ENCODE data around the gene SLC13A2. TPM values are rescaled to one million over a fixed set of nuclear protein-coding genes. Genes with fewer than 3 reads are reported as not detected.

The SLC13A2 gene
- total RNA-seq, 2 experiments from 2014 or later: not detected

GRCh38 chr17:28488533-28489276, 15.3 kb downstream of the SLC13A2 start:
- peaks cover 8% of the 10 kb centered on the region for H3K4me1 Mint-ChIP-seq (ENCODE audit: low read depth)
- CTCF ChIA-PET: interaction anchor here (1.3 kb wide), 1 partner anchor 9 kb away, joined by 3 read pairs; no protein-coding TSS in a partner anchor
- POLR2A ChIA-PET: no interaction called here
- no peak overlapping the region for H3K4me3 Mint-ChIP-seq
- no peaks in the 10 kb centered on the region for H3K9me3 Mint-ChIP-seq
- DNase-seq: no peak
- H3K36me3 Mint-ChIP-seq: no peaks in the 10 kb centered on the region
- H3K27me3 Mint-ChIP-seq: peaks cover 3% of the 10 kb centered on the region
- H3K27ac Mint-ChIP-seq: no peak overlapping the region
- intact Hi-C loops (cut with micrococcal nuclease): no loop called here

- ChIA-PET CTCF (no interaction called here), POLR2A (no interaction called here)
- no peaks in the 10 kb centered on the region for H3K36me3 Mint-ChIP-seq
- H3K4me3 Mint-ChIP-seq: no peak overlapping the region
- H3K27ac Mint-ChIP-seq: no peak overlapping the region
- H3K4me1 Mint-ChIP-seq (ENCODE audit: low read depth): no peaks in the 10 kb centered on the region
- H3K9me3 Mint-ChIP-seq: no peaks in the 10 kb centered on the region
- intact Hi-C loops (cut with micrococcal nuclease): no loop called here
- peaks cover 3% of the 10 kb centered on the region for H3K27me3 Mint-ChIP-seq
- DNase-seq: no peak
Measured at GRCh38 chr17:28491286-28491685, 17.8 kb downstream of the SLC13A2 start.

DNA sequence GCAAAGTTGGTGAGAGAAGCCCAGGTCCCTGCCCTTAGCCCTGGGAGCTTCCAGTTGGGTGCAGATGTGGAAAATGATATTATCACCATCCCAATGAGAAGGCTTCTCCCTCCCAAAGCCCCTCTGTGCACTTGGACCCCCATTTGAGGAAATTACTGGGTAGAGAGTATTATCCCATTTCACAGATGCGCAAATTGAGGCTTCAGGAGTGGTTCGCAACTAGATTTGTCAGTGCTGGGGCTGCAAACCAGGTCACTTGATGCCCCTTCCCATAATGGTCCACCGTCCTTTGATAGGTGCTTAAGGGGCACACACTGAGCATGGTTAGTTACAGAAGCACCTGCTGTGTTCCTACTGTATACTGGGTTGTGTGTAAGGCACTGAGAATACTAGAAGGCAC, 18.4 kb downstream of the SLC13A2 start:
- no peaks in the 10 kb centered on the region for H3K9me3 Mint-ChIP-seq
- no peaks in the 10 kb centered on the region for H3K36me3 Mint-ChIP-seq

DNA sequence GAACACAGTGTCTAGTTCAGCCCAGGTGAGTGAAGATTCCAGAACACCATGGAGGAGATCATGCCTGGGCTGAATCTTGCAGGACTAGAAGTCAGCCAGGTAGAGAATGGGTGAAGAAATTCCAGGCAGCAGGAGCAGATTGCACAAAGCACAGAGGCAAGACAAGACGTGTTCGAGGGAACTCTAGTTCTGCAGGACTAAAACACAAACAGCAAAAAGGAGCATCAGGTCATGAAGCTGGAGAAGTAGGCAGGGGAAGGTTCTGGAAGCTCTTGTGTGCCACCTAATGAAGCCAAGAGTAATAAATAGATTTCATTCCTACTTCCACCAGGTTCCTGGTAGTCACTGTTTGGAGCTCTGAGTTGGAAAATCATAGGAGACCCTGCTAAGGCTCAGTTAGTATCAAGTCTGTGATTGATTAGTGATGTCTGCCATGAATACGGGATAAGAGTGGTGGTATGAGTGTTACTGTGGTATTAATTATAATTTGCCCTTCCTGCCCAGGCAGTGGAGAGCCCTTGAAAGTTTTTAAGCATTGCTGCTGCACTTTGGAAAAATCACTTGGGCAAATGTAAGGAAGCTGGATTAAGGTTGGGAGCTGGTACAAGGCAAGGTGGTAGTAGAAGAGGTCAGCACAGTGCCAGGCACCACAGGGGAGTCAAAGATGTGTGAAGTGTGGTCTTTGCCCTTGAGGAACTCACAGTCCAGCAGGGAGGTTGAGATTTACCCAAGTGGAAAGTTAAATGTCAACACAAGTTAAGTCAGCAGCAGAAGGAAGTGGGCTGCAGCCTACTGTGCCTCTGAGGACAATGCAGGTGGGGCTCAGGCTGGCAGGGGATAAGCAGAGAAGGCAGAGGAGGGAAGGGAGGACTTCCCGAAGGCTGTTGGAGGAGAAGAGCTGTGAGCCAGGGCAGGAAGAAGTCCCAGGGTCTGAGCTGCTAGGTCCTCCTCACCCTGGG, 19.2 kb downstream of the SLC13A2 start:
- Mint-ChIP-seq H3K4me3 (no peak overlapping the region), H3K27me3 (peaks cover 3% of the 10 kb centered on the region), H3K36me3 (no peaks in the 10 kb centered on the region), H3K4me1 (ENCODE audit: low read depth) (no peaks in the 10 kb centered on the region), H3K9me3 (no peaks in the 10 kb centered on the region), H3K27ac (no peak overlapping the region)
- CTCF ChIA-PET: interaction anchor here (0.9 to 3.8 kb wide), 4 partner anchors 9 to 120 kb away, joined by 3 to 28 read pairs (median 11); no protein-coding TSS in a partner anchor
- POLR2A ChIA-PET: no interaction called here
- intact Hi-C loops (cut with micrococcal nuclease): no loop called here
- DNase-seq: no peak

More for the DNA sequence above, 18.4 kb downstream of the SLC13A2 start:
- no peak overlapping the region for H3K27ac Mint-ChIP-seq
- no peak for DNase-seq
- intact Hi-C loops (cut with micrococcal nuclease): no loop called here
- peaks cover 3% of the 10 kb centered on the region for H3K27me3 Mint-ChIP-seq
- CTCF ChIA-PET: interaction anchor here (0.9 to 3.8 kb wide), 3 partner anchors 9 to 56 kb away, joined by 3 to 28 read pairs (median 6); no protein-coding TSS in a partner anchor
- POLR2A ChIA-PET: no interaction called here
- no peaks in the 10 kb centered on the region for H3K4me1 Mint-ChIP-seq (ENCODE audit: low read depth)
- no peak overlapping the region for H3K4me3 Mint-ChIP-seq

- H3K9me3 Mint-ChIP-seq: no peaks in the 10 kb centered on the region
- no peaks in the 10 kb centered on the region for H3K36me3 Mint-ChIP-seq
- no peak overlapping the region for H3K27ac Mint-ChIP-seq
- intact Hi-C loops (cut with micrococcal nuclease): no loop called here
- no peak overlapping the region for H3K4me3 Mint-ChIP-seq
- CTCF ChIA-PET: interaction anchor here (0.5 to 3.8 kb wide), 6 partner anchors 9 to 122 kb away, joined by 3 to 28 read pairs (median 8); no protein-coding TSS in a partner anchor
- POLR2A ChIA-PET: no interaction called here
- no peaks in the 10 kb centered on the region for H3K4me1 Mint-ChIP-seq (ENCODE audit: low read depth)
- peaks cover 3% of the 10 kb centered on the region for H3K27me3 Mint-ChIP-seq
- no peak for DNase-seq
Measured at GRCh38 chr17:28493460-28493859, 20.0 kb downstream of the SLC13A2 start.

DNA sequence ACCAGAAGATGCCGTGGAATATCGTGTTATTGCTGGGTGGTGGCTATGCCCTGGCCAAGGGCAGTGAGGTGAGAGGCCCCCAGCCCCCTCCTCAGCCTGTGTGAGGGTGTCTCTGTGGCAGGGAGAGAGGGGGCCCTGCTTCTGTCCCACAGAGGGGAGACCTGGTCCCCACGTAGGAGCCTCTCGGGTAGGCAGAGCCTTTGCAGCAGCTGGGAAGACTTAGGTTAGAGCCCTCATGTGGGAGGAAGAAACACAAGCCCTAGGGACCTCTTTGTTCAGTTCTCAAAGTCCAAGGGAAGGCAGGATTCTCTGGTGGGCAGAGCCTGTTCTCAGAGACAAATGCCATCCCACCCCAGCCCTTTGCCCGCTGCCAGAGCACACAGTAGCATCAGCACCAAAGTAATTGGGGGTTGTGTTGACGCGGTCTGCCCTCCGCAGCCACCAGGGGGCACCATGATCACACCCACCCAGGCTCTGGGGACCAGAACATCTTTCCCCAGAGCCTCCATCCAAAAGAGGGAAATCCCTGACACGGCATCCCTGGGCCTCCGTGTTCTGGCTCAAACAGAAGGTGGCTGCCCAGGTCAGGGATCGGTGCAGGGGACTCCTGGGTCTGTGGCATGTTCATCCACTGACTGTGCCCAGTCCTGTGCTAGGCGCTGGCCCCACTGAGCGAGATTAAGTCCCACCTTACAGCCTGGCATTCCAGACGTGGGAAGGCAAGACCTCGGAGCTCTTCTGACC, 21.2 kb downstream of the SLC13A2 start:
- no peak overlapping the region for H3K27ac Mint-ChIP-seq
- no peaks in the 10 kb centered on the region for H3K4me1 Mint-ChIP-seq (ENCODE audit: low read depth)
- intact Hi-C loops (cut with micrococcal nuclease): loop anchor here (1.0 to 2.0 kb wide), 3 partner anchors 46 to 118 kb away; no protein-coding TSS in a partner anchor
- no peaks in the 10 kb centered on the region for H3K9me3 Mint-ChIP-seq
- DNase-seq: peak; percentile 87
- H3K27me3 Mint-ChIP-seq: peaks cover 3% of the 10 kb centered on the region
- POLR2A ChIA-PET: no interaction called here
- H3K4me3 Mint-ChIP-seq: no peak overlapping the region
- CTCF ChIA-PET: interaction anchor here (0.6 to 3.8 kb wide), 13 partner anchors 10 to 124 kb away, joined by 3 to 28 read pairs (median 5); no protein-coding TSS in a partner anchor
- no peaks in the 10 kb centered on the region for H3K36me3 Mint-ChIP-seq

GRCh38 chr17:28495635-28496034, 22.2 kb downstream of the SLC13A2 start:
- Mint-ChIP-seq H3K9me3 (no peaks in the 10 kb centered on the region), H3K27me3 (peaks cover 3% of the 10 kb centered on the region), H3K4me3 (no peak overlapping the region), H3K27ac (no peak overlapping the region), H3K36me3 (no peaks in the 10 kb centered on the region), H3K4me1 (ENCODE audit: low read depth) (no peaks in the 10 kb centered on the region)
- no peak for DNase-seq
- ChIA-PET POLR2A (no interaction called here), CTCF (interaction anchor here (0.6 to 3.8 kb wide), 12 partner anchors 11 to 123 kb away, joined by 3 to 28 read pairs (median 4); no protein-coding TSS in a partner anchor)
- intact Hi-C loops (cut with micrococcal nuclease): loop anchor here (2.0 kb wide), 2 partner anchors 53 to 117 kb away; no protein-coding TSS in a partner anchor

DNA sequence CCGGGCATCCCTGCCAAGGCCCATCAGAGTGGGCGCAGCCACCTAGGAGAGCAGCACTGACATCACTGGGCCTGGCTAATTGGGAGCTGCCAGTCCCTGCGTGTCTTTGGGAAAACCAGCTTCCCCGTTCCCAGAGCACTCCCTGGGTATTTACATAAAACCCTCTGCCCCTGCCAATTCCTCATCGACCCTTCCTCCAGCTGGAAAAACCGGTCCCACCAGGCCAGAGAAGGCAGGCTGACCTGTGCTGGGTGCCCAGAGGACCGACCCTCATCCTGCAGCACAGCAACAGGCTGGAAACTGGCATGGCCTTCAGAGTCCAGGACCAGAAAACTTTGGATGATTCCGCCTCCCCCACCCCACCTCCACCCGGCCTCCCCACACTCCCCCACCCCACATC, 24.5 kb downstream of the SLC13A2 start:
- Mint-ChIP-seq H3K4me1 (ENCODE audit: low read depth) (no peaks in the 10 kb centered on the region), H3K36me3 (no peaks in the 10 kb centered on the region), H3K4me3 (no peak overlapping the region), H3K27me3 (peaks cover 2% of the 10 kb centered on the region), H3K27ac (no peak overlapping the region), H3K9me3 (no peaks in the 10 kb centered on the region)
- POLR2A ChIA-PET: interaction anchor here (0.7 kb wide), 1 partner anchor 176 kb away, joined by 3 read pairs; no protein-coding TSS in a partner anchor
- CTCF ChIA-PET: interaction anchor here (1.0 kb wide), 3 partner anchors 9 to 115 kb away, joined by 3 read pairs; no protein-coding TSS in a partner anchor
- intact Hi-C loops (cut with micrococcal nuclease): no loop called here
- DNase-seq: no peak

DNA sequence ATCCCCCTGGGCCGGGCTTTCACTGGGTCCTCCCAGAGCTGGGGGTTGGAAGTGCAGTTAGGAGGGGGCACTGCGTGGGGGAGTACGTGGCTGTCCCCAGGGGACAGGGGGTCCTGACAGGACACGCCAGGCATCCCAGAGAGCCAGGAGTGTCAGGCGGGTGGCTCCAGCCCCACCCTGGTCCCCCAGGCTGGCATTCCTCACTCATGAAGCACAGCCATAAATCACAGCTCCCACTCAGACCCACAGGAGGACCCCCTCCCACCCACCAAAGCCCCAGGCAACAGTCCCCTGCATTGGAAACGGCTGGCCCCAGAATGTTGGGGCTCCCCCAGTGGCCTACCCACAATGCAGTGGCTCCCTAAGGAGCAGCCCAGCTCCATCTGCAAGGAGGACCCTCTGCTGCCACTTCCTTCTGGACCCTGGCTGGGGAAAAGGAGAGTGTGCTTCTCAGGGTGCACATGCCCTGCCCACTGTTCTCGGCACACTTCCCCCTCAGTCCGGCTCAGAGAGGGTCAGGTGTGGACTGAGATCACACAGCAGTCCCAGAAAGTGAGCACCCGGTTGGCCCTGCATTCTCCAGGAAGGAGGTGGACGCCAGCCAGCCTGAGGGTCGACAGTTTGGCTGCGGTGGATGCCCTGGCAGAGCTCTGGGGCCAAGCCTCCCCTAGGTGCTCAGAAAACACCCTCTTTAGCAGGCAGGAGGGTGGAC, 25.4 kb downstream of the SLC13A2 start:
- no peak for DNase-seq
- POLR2A ChIA-PET: no interaction called here
- Mint-ChIP-seq H3K4me1 (ENCODE audit: low read depth) (no peaks in the 10 kb centered on the region), H3K27me3 (no peaks in the 10 kb centered on the region), H3K36me3 (no peaks in the 10 kb centered on the region), H3K4me3 (no peak overlapping the region), H3K9me3 (no peaks in the 10 kb centered on the region), H3K27ac (no peak overlapping the region)
- intact Hi-C loops (cut with micrococcal nuclease): no loop called here
- CTCF ChIA-PET: interaction anchor here (1.0 kb wide), 1 partner anchor 114 kb away, joined by 3 read pairs; no protein-coding TSS in a partner anchor

DNA sequence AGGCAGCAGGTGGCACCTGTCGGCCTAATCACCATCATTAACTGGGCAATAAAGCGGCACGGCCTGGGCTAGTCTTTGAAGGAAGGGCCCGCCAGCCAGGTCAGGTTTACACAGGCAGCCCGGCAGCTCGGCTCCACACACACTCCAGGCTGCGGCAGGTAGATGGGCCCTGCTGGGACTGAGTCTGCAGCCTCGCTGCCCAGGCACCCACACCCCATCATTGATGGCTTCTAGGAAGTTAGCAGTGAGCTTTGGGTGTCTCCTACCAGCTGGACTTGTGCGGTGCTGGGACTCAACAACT, 25.9 kb downstream of the SLC13A2 start:
- no peak overlapping the region for H3K27ac Mint-ChIP-seq
- no peaks in the 10 kb centered on the region for H3K36me3 Mint-ChIP-seq
- H3K4me1 Mint-ChIP-seq (ENCODE audit: low read depth): no peaks in the 10 kb centered on the region
- H3K27me3 Mint-ChIP-seq: no peaks in the 10 kb centered on the region
- ChIA-PET POLR2A (no interaction called here), CTCF (no interaction called here)
- intact Hi-C loops (cut with micrococcal nuclease): no loop called here
- H3K4me3 Mint-ChIP-seq: no peak overlapping the region
- DNase-seq: no peak
- no peaks in the 10 kb centered on the region for H3K9me3 Mint-ChIP-seq

GRCh38 chr17:28499684-28500357, 26.4 kb downstream of the SLC13A2 start:
- Mint-ChIP-seq H3K4me1 (ENCODE audit: low read depth) (no peaks in the 10 kb centered on the region), H3K27ac (no peak overlapping the region), H3K9me3 (no peaks in the 10 kb centered on the region), H3K27me3 (peaks cover 2% of the 10 kb centered on the region), H3K36me3 (no peaks in the 10 kb centered on the region), H3K4me3 (no peak overlapping the region)
- POLR2A ChIA-PET: no interaction called here
- intact Hi-C loops (cut with micrococcal nuclease): no loop called here
- no peak for DNase-seq
- CTCF ChIA-PET: interaction anchor here (1.0 kb wide), 1 partner anchor 41 kb away, joined by 4 read pairs; no protein-coding TSS in a partner anchor
